H1 (cell line): ENCODE measurements around the gene CSNK1D. TPM values are rescaled to one million over a fixed set of nuclear protein-coding genes. Genes with fewer than 3 reads are reported as not detected.

ENCODE experiments used
- CHD2 ChIP-seq: IDR thresholded peaks from 2 replicates; pipeline ENCODE4 v1.6.1; 2012; ENCODE audit warnings: low read length, improper control_type of control experiment
- CHD7 ChIP-seq: fragments of 300-600 bp; sonication (generic); IDR thresholded peaks from 2 replicates; pipeline ENCODE4 v1.7.1; 2012; ENCODE audit warnings: low read length, moderate library complexity, mild to moderate bottlenecking, inconsistent platforms; ENCODE audit not compliant: insufficient replicate concordance
- E2F6 ChIP-seq: IDR thresholded peaks from 2 replicates; pipeline ENCODE4 v1.6.1; 2012; ENCODE audit warnings: inconsistent platforms
- HDAC2 ChIP-seq, 2 experiments: fragments of 300-600 bp in 1 of 2; sonication (generic) in 1 of 2; IDR thresholded peaks; 2 replicates each; pipeline ENCODE4 v1.6.1; 2011 to 2012; ENCODE audit warnings: low read depth in 2 of 2, low read length in 2 of 2, mild to moderate bottlenecking in 2 of 2, moderate library complexity in 2 of 2, borderline replicate concordance in 1 of 2, inconsistent platforms in 1 of 2
- PHF8 ChIP-seq: fragments of 200-600 bp; sonication (generic); conservative IDR thresholded peaks from 2 replicates; pipeline ENCODE4 v1.7.1; 2012; ENCODE audit warnings: low read depth, mild to moderate bottlenecking, inconsistent platforms, low read length, moderate library complexity
- SIX5 ChIP-seq: IDR thresholded peaks from 2 replicates; pipeline ENCODE4 v1.6.1; 2011; ENCODE audit warnings: mild to moderate bottlenecking, low read depth, low read length
- SP1 ChIP-seq: IDR thresholded peaks from 2 replicates; pipeline ENCODE4 v1.6.1; 2011; ENCODE audit warnings: low read depth, low read length
- SP4 ChIP-seq: IDR thresholded peaks from 2 replicates; pipeline ENCODE4 v1.6.1; 2012; ENCODE audit warnings: low read length, inconsistent platforms
- TCF12 ChIP-seq: IDR thresholded peaks from 2 replicates; pipeline ENCODE4 v1.6.1; 2011; ENCODE audit warnings: low read depth, mild to moderate bottlenecking, low read length
- ZNF274 ChIP-seq: IDR thresholded peaks from 2 replicates; pipeline ENCODE4 v1.7.0; 2012; ENCODE audit warnings: low read length, borderline replicate concordance; ENCODE audit errors: extremely low read depth
- polyA plus RNA-seq, 7 experiments: library from polyadenylated mRNA; depleted of rRNA in 3 of 7; stranded (reverse) in 5 of 7; unstranded in 2 of 7; fragments of >200 nt in 5 of 7; fragments of 200-250 nt in 2 of 7; gene quantifications; 1 replicate in 5 of 7; 2 replicates in 1 of 7; 4 replicates in 1 of 7; pipeline versions ENCODE4 v1.2.1 to v1.2.3, GENCODE V29; 2011 to 2013; ENCODE audit warnings: missing spikeins in 2 of 7, mixed read lengths in 2 of 7
- total RNA-seq: library from RNA; stranded (reverse); fragmentation: NEBNext Ultra II Directional; extraction: Animal tissue kit (Norgen Biotek cat#: 25700); gene quantifications from 2 replicates; pipeline ENCODE4 v1.2.1, GENCODE V29; 2021

The CSNK1D gene
- total and polyA plus RNA-seq, 2 of the 8 experiments (the other 6 are each of a cell fraction or from before 2014, with no cell fraction given) = 73.5 to 103 TPM

DNA sequence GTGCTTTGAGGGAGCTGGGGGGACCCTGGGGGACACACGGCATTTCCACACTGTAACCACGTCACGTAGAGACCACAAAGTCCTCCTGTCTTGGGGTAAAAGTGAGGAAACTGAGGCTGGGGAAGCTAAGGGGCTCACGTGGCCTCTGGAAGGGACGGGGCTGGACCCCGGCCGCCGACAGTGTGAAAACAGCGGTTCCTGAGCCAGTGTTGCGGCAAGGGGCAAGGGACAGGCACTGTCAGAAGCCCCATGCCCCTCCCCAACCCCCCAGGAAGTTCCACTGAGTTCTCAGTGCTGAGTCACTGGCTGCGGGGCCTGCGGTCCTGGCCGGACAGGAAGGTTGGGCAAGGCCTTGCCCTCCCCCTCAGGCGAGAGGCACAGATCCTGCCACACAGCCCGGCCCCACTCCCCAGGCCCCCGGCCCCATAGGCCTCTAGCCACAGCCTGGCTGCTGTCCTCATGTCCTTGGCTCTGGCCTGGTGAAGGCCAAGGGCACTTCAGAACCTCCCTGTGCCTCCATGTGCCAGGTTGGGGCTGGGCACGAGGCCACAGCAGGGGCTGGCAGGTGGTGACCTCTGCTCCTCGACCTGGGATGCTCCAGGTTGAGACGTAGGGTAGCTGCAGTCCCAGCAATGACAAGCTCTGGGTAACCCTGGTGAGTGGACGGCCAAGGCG lies 55.8 kb downstream of the CSNK1D start (continued):
- TF ChIP-seq CHD7 (no peak), E2F6 (no peak), HDAC2 (IDR thresholded peaks at IDR 0.05; ENCODE audit: borderline replicate concordance in 1 of 2, low read depth in 2 of 2, low read length in 2 of 2) (no peak), TCF12 (no peak), PHF8 (no peak), CHD2 (no peak), SIX5 (no peak), SP1 (no peak), ZNF274 (no peak), SP4 (no peak)
